ENCODE results near the gene DOCK7.

DNA sequence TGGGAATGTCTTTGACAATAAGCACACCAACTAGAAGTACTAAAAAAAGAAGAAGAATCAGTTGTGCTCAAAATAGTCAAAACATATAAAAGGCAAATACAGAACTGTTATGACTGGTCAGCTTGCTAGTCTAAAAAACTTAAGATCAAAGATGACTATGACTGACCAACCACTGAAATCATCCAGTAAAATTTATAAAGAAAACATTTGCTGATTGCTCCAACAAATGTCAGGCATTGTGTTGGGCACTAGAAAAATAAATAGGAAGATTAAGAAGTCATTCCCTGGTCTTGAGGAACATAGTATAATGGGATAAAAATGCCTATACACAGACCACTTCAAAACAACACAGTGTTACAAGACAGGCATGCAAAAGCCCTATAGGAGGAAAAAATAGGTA is 100.2 kb downstream of the DOCK7 start:
- TF ChIP-seq TCF7L2 (IDR thresholded peaks at IDR 0.05; ENCODE audit: low read depth, low read length) (no peak), POLR2AphosphoS5 (IDR thresholded peaks at IDR 0.05; ENCODE audit: low read depth, low read length) (no peak)
